Parathyroid adenoma (tissue), 2 donors: ENCODE data around the gene C14orf119.

ENCODE experiments used
- H2AFZ ChIP-seq: fragments of 300-600 bp; sonication (generic); one replicate; pipeline ENCODE4 v1.7.0; 2017; ENCODE audit warnings: antibody characterized with exemption, mild to moderate bottlenecking
- H3K27ac ChIP-seq: fragments of 300-600 bp; sonication (generic); one replicate; pipeline ENCODE4 v1.7.0; 2017
- H3K27me3 ChIP-seq: fragments of 300-600 bp; sonication (generic); one replicate; pipeline ENCODE4 v1.7.0; 2017; ENCODE audit warnings: low read length; ENCODE audit not compliant: control insufficient read depth, insufficient read depth
- H3K36me3 ChIP-seq: fragments of 300-600 bp; sonication (generic); one replicate; pipeline ENCODE4 v1.7.0; 2017; ENCODE audit warnings: low read length; ENCODE audit not compliant: control insufficient read depth, insufficient read depth
- H3K4me1 ChIP-seq: fragments of 300-600 bp; sonication (generic); one replicate; pipeline ENCODE4 v1.7.0; 2017; ENCODE audit warnings: control low read depth
- H3K4me2 ChIP-seq: fragments of 300-600 bp; sonication (generic); one replicate; pipeline ENCODE4 v1.7.0; 2017; ENCODE audit warnings: low read length
- H3K4me3 ChIP-seq: fragments of 300-600 bp; sonication (generic); one replicate; pipeline ENCODE4 v1.7.0; 2017; ENCODE audit warnings: low read depth, low read length
- H3K79me2 ChIP-seq: fragments of 300-600 bp; sonication (generic); one replicate; pipeline ENCODE4 v1.7.0; 2017; ENCODE audit warnings: control low read depth
- H3K9ac ChIP-seq: fragments of 300-600 bp; sonication (generic); one replicate; pipeline ENCODE4 v1.7.0; 2017; ENCODE audit warnings: mild to moderate bottlenecking
- H3K9me3 ChIP-seq: fragments of 300-600 bp; sonication (generic); one replicate; pipeline ENCODE4 v1.7.0; 2017; ENCODE audit warnings: low read length; ENCODE audit not compliant: control insufficient read depth
- CTCF ChIP-seq: fragments of 300-600 bp; sonication (generic); IDR thresholded peaks from one replicate; pipeline ENCODE4 v1.7.0; 2017; ENCODE audit warnings: antibody characterized with exemption, mild to moderate bottlenecking
- donor health status: primary hyperparathyroidism.

The C14orf119 gene

GRCh38 chr14:23142826-23143225, 47.5 kb downstream of the C14orf119 start:
- H3K4me2 ChIP-seq = no peak overlapping the region
- TF ChIP-seq CTCF = no peak
- H3K4me1 ChIP-seq = peaks cover 40% of the 10 kb centered on the region
- H3K9ac ChIP-seq = no peak overlapping the region
- no peaks in the 10 kb centered on the region for H3K9me3 ChIP-seq
- peaks cover 16% of the 10 kb centered on the region for H3K79me2 ChIP-seq
- no peak overlapping the region for H2AFZ ChIP-seq
- peak overlapping the region; percentile 70 for H3K27ac ChIP-seq
- H3K36me3 ChIP-seq = no peaks in the 10 kb centered on the region
- no peaks in the 10 kb centered on the region for H3K27me3 ChIP-seq
- no peak overlapping the region for H3K4me3 ChIP-seq

GRCh38 chr14:23143911-23144310, 48.6 kb downstream of the C14orf119 start:
- no peak overlapping the region for H3K27ac ChIP-seq
- no peak overlapping the region for H3K4me3 ChIP-seq
- H3K9me3 ChIP-seq = no peaks in the 10 kb centered on the region
- no peak overlapping the region for H3K9ac ChIP-seq
- H2AFZ ChIP-seq = no peak overlapping the region
- H3K4me2 ChIP-seq = no peak overlapping the region
- no peak for TF ChIP-seq CTCF
- H3K4me1 ChIP-seq = peaks cover 38% of the 10 kb centered on the region
- peaks cover 21% of the 10 kb centered on the region for H3K79me2 ChIP-seq
- no peaks in the 10 kb centered on the region for H3K27me3 ChIP-seq
- no peaks in the 10 kb centered on the region for H3K36me3 ChIP-seq

- Histone ChIP-seq H3K9ac (no peak overlapping the region), H3K36me3 (no peaks in the 10 kb centered on the region), H3K4me1 (peaks cover 48% of the 10 kb centered on the region), H2AFZ (no peak overlapping the region), H3K4me2 (no peak overlapping the region), H3K27ac (peak overlapping the region; percentile 64), H3K4me3 (no peak overlapping the region), H3K79me2 (peaks cover 18% of the 10 kb centered on the region), H3K27me3 (no peaks in the 10 kb centered on the region), H3K9me3 (no peaks in the 10 kb centered on the region)
- no peak for TF ChIP-seq CTCF
Measured at GRCh38 chr14:23145794-23146350, 50.6 kb downstream of the C14orf119 start.

GRCh38 chr14:23146351-23146910, 51.1 kb downstream of the C14orf119 start:
- Histone ChIP-seq H3K27ac (peak overlapping the region; percentile 64), H3K9me3 (no peaks in the 10 kb centered on the region), H3K9ac (no peak overlapping the region), H3K4me3 (no peak overlapping the region), H3K4me1 (peaks cover 48% of the 10 kb centered on the region), H3K36me3 (no peaks in the 10 kb centered on the region), H2AFZ (no peak overlapping the region), H3K4me2 (no peak overlapping the region), H3K27me3 (no peaks in the 10 kb centered on the region), H3K79me2 (peaks cover 23% of the 10 kb centered on the region)
- TF ChIP-seq CTCF = no peak

- Histone ChIP-seq H3K4me2 (no peak overlapping the region), H3K9ac (no peak overlapping the region), H3K79me2 (peaks cover 21% of the 10 kb centered on the region), H3K27ac (peak overlapping the region; percentile 64), H3K27me3 (no peaks in the 10 kb centered on the region), H3K4me3 (no peak overlapping the region), H3K36me3 (no peaks in the 10 kb centered on the region), H3K4me1 (peaks cover 44% of the 10 kb centered on the region), H2AFZ (no peak overlapping the region), H3K9me3 (no peaks in the 10 kb centered on the region)
- TF ChIP-seq CTCF = no peak
Measured at GRCh38 chr14:23146980-23147379, 51.7 kb downstream of the C14orf119 start.
